ENCODE data around the gene LEKR1.
"Not testable (repeated sequence)": the region's sequence is repeated elsewhere in the genome, so short reads cannot be mapped to it uniquely, and the experiment has no call there.

LEKR1 gene

DNA sequence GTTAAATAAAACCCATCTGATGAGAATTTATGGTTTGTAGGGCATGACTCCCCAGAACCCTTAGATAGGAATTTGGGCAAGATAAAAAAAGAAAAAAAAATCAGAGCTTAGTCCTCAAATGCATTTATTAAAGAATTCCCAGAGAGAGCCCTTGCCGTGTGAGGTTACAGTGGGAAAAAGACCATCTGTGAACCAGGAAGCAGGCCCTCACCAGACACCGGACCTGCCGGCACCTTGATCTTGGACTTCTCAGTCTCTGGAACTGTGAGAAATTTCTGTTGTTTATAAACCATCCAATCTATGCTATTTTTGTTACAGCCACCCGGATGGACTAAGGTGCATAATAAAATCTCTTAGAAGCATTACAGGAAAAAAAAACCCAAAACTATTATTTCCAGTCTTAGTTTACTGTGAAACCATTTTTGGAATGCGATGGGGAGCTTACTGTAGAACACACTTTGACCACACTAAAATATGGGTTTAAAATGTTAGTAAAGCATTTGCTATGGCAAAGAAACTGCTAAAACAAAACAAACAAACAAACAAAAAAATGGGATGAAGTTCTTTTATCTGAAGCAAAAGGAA is 72.2 kb downstream of the LEKR1 start:
- no peak for DNase-seq (ENCODE audit: low read depth in 1 of 2, low spot score in 1 of 2)

GRCh38 chr3:156899951-156900350 is 73.8 kb downstream of the LEKR1 start:
- DNase-seq (ENCODE audit: low read depth in 1 of 2, low spot score in 1 of 2), result no peak

- no peak for DNase-seq (ENCODE audit: low read depth in 1 of 2, low spot score in 1 of 2)
These were observed 76.8 kb downstream of the LEKR1 start for GRCh38 chr3:156902916-156903315.

GRCh38 chr3:156906275-156906674 is 80.1 kb downstream of the LEKR1 start:
- no peak for DNase-seq (ENCODE audit: low read depth in 1 of 2, low spot score in 1 of 2)

- DNase-seq (ENCODE audit: low read depth in 1 of 2, low spot score in 1 of 2), result no peak
These were observed 82.2 kb downstream of the LEKR1 start for GRCh38 chr3:156908398-156908797.

GRCh38 chr3:156910022-156910421 is 83.9 kb downstream of the LEKR1 start:
- DNase-seq (ENCODE audit: low read depth in 1 of 2, low spot score in 1 of 2), result no peak

DNA sequence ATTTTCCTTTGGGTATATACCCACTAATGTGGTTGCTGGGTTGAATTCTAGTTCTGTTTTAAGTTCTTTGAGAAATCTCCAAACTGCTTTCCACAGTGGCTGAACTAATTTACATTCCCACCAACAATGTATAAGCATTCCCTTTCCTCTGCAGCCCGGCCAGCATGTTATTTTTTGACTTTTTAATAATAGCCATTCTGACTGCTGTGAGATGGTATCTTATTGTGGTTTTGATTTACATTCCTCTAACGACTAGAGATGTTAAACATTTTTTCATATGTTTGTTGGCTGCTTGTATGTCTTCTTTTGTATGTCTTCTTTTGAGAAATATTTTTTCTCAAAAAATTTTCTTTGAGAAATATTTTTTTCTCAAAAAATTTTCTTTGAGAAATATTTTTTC is 84.7 kb downstream of the LEKR1 start:
- not testable (repeated sequence) for DNase-seq (ENCODE audit: low read depth in 1 of 2, low spot score in 1 of 2)

GRCh38 chr3:156914300-156914699 is 88.1 kb downstream of the LEKR1 start:
- DNase-seq (ENCODE audit: low read depth in 1 of 2, low spot score in 1 of 2), result not testable (repeated sequence)

DNA sequence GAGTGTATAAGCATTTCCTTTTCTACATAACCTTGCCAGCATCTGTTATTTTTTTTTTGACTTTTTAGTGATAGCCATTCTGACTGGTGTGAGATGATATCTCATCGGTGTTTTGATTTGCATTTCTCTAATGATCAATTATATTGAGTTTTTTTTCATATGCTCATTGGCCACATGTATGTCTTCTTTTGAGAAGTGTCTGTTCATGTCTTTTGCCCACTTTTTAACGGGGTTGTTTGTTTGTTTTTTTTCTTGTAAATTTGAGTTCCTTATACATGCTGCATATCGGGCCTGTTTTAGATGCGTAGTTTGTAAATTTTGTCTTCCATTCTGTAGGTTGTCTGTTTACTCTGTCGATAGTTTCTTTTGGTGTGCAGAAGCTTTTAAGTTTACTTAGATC is 89.2 kb downstream of the LEKR1 start:
- DNase-seq (ENCODE audit: low read depth in 1 of 2, low spot score in 1 of 2), result no peak

- DNase-seq (ENCODE audit: low read depth in 1 of 2, low spot score in 1 of 2), result no peak
These were observed 92.6 kb downstream of the LEKR1 start for GRCh38 chr3:156918746-156919145.

DNA sequence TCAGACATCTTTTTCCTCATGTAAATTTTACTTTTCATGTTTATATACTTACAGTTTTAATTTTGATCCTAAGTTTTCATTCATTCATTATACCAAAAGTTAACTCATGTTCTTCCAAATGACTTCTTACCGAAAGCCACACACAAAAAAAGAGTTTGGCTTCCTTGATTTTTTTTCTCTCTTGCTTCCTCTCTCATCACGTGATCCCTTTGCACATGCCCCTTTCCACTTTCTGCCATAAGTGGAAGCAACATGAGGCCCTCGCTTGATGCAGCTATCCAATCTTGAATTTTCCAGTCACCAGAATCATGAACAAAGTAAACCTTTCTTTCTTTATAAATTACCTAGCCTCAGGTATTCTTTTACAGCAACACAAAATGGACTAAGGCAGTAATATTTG is 93.7 kb downstream of the LEKR1 start:
- DNase-seq (ENCODE audit: low read depth in 1 of 2, low spot score in 1 of 2), result no peak

- no peak for DNase-seq (ENCODE audit: low read depth in 1 of 2, low spot score in 1 of 2)
These were observed 94.2 kb downstream of the LEKR1 start for GRCh38 chr3:156920399-156920798.

- DNase-seq (ENCODE audit: low read depth in 1 of 2, low spot score in 1 of 2), result no peak
These were observed 97.2 kb downstream of the LEKR1 start for GRCh38 chr3:156923349-156923748.

DNA sequence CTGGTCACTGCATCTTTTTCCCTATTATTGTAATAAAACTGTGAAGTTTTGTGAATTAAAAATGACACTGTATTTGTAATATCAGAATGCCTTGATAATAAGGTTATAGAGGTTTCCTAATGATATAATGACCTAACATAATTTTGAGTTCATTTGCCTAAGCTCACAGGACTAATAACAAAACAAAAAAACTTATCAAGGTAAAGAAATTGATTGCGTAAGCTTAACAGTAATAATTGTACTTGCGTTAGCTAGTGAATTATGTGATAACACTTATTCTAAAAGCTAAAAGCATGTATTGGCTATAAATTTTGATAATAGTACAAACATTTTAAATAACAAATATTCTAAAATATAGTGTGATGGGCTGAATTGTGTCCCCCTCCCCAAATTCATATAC is 112.6 kb downstream of the LEKR1 start:
- no peak for DNase-seq (ENCODE audit: low read depth in 1 of 2, low spot score in 1 of 2)

GRCh38 chr3:156939315-156939714 is 113.2 kb downstream of the LEKR1 start:
- no peak for DNase-seq (ENCODE audit: low read depth in 1 of 2, low spot score in 1 of 2)

DNA sequence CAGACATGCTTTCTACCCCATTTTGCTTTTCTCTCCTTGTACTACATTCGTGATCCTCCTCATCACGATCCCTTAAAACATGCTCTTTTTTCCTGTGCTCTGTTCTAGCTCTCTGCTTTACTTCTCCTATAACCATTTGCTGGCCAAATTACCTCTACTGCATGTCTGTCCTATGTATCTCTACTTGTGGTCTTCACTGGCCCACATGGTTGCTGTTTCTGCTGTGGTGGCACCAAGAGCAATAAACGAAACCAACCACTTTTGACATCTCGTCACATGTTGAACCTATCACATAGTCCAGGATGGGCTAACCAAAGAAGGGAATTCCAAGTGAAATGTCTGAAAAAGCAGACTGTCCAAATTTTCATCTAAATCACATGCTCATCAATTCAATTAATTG is 115.2 kb downstream of the LEKR1 start:
- no peak for DNase-seq (ENCODE audit: low read depth in 1 of 2, low spot score in 1 of 2)

DNA sequence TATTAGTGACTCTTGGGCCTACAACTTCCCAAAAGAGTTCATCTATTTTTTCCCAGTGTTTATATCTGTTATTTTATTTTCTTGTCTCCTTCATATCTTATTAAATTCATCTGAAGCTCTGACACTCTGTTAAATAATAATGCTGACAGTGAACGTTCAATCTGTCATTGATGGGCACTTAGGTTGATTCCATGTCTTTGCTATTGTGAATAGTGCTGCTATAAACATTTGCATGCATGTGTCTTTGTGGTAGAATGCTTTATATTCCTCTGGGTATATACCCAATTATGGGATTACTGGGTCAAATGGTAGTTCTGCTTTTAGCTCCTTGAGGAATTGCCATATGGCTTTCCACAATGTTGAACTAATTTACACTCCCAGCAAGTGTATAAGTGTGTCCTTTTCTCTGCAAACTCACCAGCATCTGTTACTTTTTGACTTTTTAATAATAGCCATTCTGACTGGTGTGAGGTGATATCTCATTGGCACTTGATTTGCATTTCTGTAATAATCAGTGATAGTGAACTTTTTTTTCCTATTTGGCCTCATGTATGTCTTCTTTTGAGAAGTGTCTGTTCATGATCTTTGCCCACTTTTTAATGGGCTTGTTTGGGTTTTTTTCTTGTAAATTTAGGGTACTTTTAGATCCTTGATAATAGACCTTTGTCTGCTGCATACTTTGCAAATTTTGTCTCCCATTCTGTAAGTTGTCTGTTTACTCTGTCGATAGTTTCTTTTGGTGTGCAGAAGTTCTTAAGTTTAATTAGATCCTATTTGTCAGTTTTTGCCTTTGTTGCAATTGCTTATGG is 122.5 kb downstream of the LEKR1 start:
- DNase-seq (ENCODE audit: low read depth in 1 of 2, low spot score in 1 of 2), result no peak

DNA sequence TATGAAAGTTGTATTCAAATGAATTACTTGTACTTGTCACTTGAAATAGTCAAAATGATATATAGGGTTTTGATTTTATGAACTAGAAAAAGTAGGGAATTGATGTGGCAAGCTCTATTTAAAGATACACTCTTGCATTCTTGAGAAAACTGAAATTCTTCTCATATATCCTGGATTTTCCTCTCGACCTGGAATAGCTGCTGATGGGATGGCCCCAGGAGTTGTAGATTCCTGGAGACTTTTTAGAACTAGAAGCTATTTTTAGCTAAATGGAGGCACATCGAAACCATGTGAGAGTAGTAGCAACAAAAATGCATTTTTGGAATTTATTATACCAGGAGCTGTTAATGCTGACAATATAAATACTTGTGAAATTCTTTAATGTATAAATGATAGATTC is 125.9 kb downstream of the LEKR1 start:
- no peak for DNase-seq (ENCODE audit: low read depth in 1 of 2, low spot score in 1 of 2)

GRCh38 chr3:156957715-156958114 is 131.6 kb downstream of the LEKR1 start:
- no peak for DNase-seq (ENCODE audit: low read depth in 1 of 2, low spot score in 1 of 2)

DNA sequence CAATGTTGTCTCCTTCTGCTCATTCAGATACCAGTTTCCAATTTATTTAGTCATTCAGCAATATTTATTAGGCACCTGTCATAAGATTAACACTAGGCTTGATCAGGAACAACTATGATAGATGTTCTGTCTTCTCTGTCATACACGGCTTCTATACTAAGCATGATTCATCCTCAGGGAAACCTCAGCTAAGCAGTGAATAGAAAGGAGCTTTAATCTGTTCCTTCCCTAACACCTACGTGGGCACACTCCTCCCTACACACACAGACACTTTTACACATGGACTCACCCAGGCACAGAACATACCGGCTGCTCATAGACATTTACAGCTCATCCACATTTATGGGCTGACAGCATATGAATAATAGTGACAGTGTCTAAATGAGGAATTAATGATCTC is 136.9 kb downstream of the LEKR1 start:
- no peak for DNase-seq (ENCODE audit: low read depth in 1 of 2, low spot score in 1 of 2)

DNA sequence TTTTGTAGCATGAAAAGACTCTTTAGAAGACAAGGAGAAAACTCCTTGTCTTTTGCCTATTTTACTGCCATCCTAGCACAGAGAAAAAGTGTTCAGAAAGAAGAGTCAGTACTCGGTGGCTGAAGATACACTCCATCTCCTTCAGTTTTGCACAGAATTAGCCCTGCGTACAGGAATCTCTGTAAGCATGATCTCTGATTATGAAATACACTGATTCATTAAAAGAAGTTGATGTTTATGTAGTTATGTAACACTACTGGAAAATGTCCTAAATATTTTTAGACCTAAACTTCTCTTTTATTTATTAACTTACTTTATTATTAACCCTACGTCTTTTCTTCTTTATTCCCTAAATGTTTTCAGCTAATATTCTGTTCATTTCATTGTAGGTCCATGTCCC is 138.4 kb downstream of the LEKR1 start:
- no peak for DNase-seq (ENCODE audit: low read depth in 1 of 2, low spot score in 1 of 2)

GRCh38 chr3:156966349-156966748 is 140.2 kb downstream of the LEKR1 start:
- DNase-seq (ENCODE audit: low read depth in 1 of 2, low spot score in 1 of 2), result not testable (repeated sequence)

GRCh38 chr3:156973954-156974353 is 147.8 kb downstream of the LEKR1 start:
- no peak for DNase-seq (ENCODE audit: low read depth in 1 of 2, low spot score in 1 of 2)
